Mucosa of stomach (tissue), 1 donor: ENCODE measurements around the gene VPS54.

ENCODE experiments used
- H3K27me3 ChIP-seq: one replicate; pipeline ENCODE4 v1.7.0; 2013; ENCODE audit warnings: mild to moderate bottlenecking, low read length; ENCODE audit not compliant: control insufficient read depth, insufficient read depth
- H3K36me3 ChIP-seq: one replicate; pipeline ENCODE4 v1.7.0; 2013; ENCODE audit warnings: low read length; ENCODE audit not compliant: control insufficient read depth, insufficient read depth
- H3K4me1 ChIP-seq: one replicate; pipeline ENCODE4 v1.7.0; 2013; ENCODE audit warnings: mild to moderate bottlenecking, low read length; ENCODE audit not compliant: control insufficient read depth, insufficient read depth
- H3K4me3 ChIP-seq: one replicate; pipeline ENCODE4 v1.7.0; 2013; ENCODE audit warnings: low read length
- H3K9ac ChIP-seq: one replicate; pipeline ENCODE4 v1.7.0; 2013; ENCODE audit warnings: mild to moderate bottlenecking, low read length, moderate library complexity
- H3K9me3 ChIP-seq: one replicate; pipeline ENCODE4 v1.7.0; 2013; ENCODE audit warnings: mild to moderate bottlenecking, low read length, moderate library complexity; ENCODE audit not compliant: control insufficient read depth
- donor health status: Pancreatic carcinoma.

The VPS54 gene

GRCh38 chr2:64017811-64018700, 1.2 kb downstream of the VPS54 start:
- peak overlapping the region; percentile 85 for H3K4me3 ChIP-seq

GRCh38 chr2:64015898-64016297, 3.3 kb downstream of the VPS54 start:
- Histone ChIP-seq H3K4me1 (peaks cover 10% of the 10 kb centered on the region), H3K27me3 (no peaks in the 10 kb centered on the region), H3K9me3 (no peaks in the 10 kb centered on the region)

More at GRCh38 chr2:64017811-64018700, 1.2 kb downstream of the VPS54 start:
- Histone ChIP-seq H3K9me3 (no peaks in the 10 kb centered on the region), H3K36me3 (no peaks in the 10 kb centered on the region), H3K4me1 (peaks cover 10% of the 10 kb centered on the region), H3K9ac (peak overlapping the region; percentile 95), H3K27me3 (no peaks in the 10 kb centered on the region)

GRCh38 chr2:64015391-64015790, 3.8 kb downstream of the VPS54 start:
- no peak overlapping the region for H3K4me3 ChIP-seq
- no peak overlapping the region for H3K9ac ChIP-seq
- H3K9me3 ChIP-seq = no peaks in the 10 kb centered on the region
- no peaks in the 10 kb centered on the region for H3K36me3 ChIP-seq
- H3K4me1 ChIP-seq = peaks cover 10% of the 10 kb centered on the region
- H3K27me3 ChIP-seq = no peaks in the 10 kb centered on the region

More at GRCh38 chr2:64015898-64016297, 3.3 kb downstream of the VPS54 start:
- Histone ChIP-seq H3K36me3 (no peaks in the 10 kb centered on the region), H3K4me3 (no peak overlapping the region), H3K9ac (no peak overlapping the region)

- Histone ChIP-seq H3K4me1 (peaks cover 7% of the 10 kb centered on the region), H3K27me3 (no peaks in the 10 kb centered on the region), H3K9ac (no peak overlapping the region), H3K9me3 (no peaks in the 10 kb centered on the region), H3K4me3 (no peak overlapping the region), H3K36me3 (no peaks in the 10 kb centered on the region)
Measured at GRCh38 chr2:64014628-64015027, 4.6 kb downstream of the VPS54 start.

GRCh38 chr2:64013053-64013452, 6.2 kb downstream of the VPS54 start:
- Histone ChIP-seq H3K9ac (no peak overlapping the region), H3K4me3 (no peak overlapping the region), H3K36me3 (no peaks in the 10 kb centered on the region), H3K27me3 (no peaks in the 10 kb centered on the region), H3K4me1 (peaks cover 4% of the 10 kb centered on the region), H3K9me3 (no peaks in the 10 kb centered on the region)

GRCh38 chr2:64012115-64012514, 7.1 kb downstream of the VPS54 start:
- Histone ChIP-seq H3K27me3 (no peaks in the 10 kb centered on the region), H3K4me3 (no peak overlapping the region), H3K4me1 (peaks cover 4% of the 10 kb centered on the region), H3K36me3 (no peaks in the 10 kb centered on the region), H3K9ac (no peak overlapping the region), H3K9me3 (no peaks in the 10 kb centered on the region)

GRCh38 chr2:64008434-64009009, 10.7 kb downstream of the VPS54 start:
- Histone ChIP-seq H3K4me1 (peaks cover 10% of the 10 kb centered on the region), H3K36me3 (no peaks in the 10 kb centered on the region), H3K27me3 (no peaks in the 10 kb centered on the region), H3K9me3 (no peaks in the 10 kb centered on the region), H3K4me3 (no peak overlapping the region), H3K9ac (no peak overlapping the region)

- Histone ChIP-seq H3K27me3 (no peaks in the 10 kb centered on the region), H3K9me3 (no peaks in the 10 kb centered on the region), H3K9ac (no peak overlapping the region), H3K36me3 (no peaks in the 10 kb centered on the region), H3K4me3 (no peak overlapping the region), H3K4me1 (peaks cover 10% of the 10 kb centered on the region)
Measured at GRCh38 chr2:64007924-64008323, 11.3 kb downstream of the VPS54 start.

- no peaks in the 10 kb centered on the region for H3K27me3 ChIP-seq
- H3K4me1 ChIP-seq = peaks cover 10% of the 10 kb centered on the region
- H3K36me3 ChIP-seq = no peaks in the 10 kb centered on the region
- H3K4me3 ChIP-seq = no peak overlapping the region
- H3K9me3 ChIP-seq = no peaks in the 10 kb centered on the region
- no peak overlapping the region for H3K9ac ChIP-seq
Measured at GRCh38 chr2:64005707-64006356, 13.4 kb downstream of the VPS54 start.

GRCh38 chr2:64003239-64003638, 16.0 kb downstream of the VPS54 start:
- Histone ChIP-seq H3K4me3 (no peak overlapping the region), H3K4me1 (peaks cover 10% of the 10 kb centered on the region), H3K27me3 (no peaks in the 10 kb centered on the region), H3K36me3 (no peaks in the 10 kb centered on the region), H3K9me3 (no peaks in the 10 kb centered on the region), H3K9ac (no peak overlapping the region)

- Histone ChIP-seq H3K9me3 (no peaks in the 10 kb centered on the region), H3K4me1 (peaks cover 10% of the 10 kb centered on the region), H3K36me3 (no peaks in the 10 kb centered on the region), H3K27me3 (no peaks in the 10 kb centered on the region), H3K9ac (no peak overlapping the region), H3K4me3 (no peak overlapping the region)
Measured at GRCh38 chr2:64001382-64002101, 17.7 kb downstream of the VPS54 start.
